ENCODE results near the gene ATP6V1G2. TPM values are rescaled to one million over a fixed set of nuclear protein-coding genes. Genes with fewer than 3 reads are reported as not detected.

ATP6V1G2 gene
- total RNA-seq, 1 donor from 2014 or later: 0.52 TPM

DNA sequence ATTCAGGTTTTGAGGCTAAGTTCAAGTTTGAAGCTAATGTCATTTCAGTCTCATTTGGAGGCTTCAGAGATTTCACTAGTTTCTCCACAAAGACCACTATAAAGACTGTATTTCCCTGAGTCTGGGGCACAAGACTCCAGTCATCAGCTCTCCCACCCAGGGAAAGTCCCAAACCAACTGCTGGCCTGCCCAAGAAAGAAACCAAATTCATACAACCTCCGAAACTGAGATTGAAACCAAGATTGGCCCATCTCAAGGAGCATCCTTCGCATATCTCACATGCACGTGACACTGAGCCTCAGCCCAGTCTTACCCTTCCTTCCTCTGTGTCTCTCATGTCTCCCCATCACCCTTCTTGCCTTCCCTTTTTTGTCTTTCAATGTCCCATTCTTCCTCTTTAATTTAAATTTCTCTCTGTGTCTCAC, 22.1 kb upstream of the ATP6V1G2 start:
- no peak for TF ChIP-seq CTCF (conservative IDR thresholded peaks at IDR 0.05; ENCODE audit: low read depth, low read length)
- H3K4me3 ChIP-seq (ENCODE audit: low read depth, low read length): no peak overlapping the region

DNA sequence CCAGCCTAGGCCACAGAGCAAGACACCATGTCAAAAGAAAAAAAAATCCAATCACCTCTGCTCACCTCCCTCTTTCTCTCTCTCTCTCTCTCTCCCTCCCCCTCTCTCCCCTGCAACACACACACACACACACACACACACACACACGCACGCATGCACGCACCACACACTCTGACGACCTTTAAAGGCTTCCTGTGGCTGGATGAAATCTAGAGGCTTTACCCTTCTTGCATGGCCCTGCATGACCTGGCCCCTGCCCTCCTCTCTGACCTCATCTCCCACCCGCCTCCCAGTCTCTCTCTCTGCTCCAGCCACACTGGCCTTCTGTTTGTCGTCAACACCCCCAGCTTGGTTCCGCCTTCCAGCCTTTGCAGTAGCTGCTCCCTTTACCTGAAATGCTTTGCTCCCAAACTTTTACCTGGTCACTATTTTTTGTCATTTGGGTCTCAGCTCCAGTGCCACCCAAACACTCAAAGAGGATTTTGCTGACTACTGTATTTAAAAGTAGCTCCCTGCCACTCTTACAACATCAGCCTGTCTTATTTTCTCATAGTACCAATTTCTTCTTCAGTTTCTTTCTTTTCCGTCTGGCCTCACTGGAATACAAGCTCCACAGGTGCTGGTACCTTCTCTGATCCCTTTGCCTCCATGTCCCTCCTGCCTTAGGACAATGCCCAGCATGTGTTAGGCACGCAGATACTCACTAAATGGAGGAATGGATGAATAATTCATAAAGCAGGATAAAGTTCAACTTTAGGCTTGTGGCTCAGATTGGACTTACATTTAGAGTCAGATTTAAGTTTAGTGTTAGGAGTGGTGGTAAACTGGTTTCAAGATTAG, 21.3 kb upstream of the ATP6V1G2 start:
- no peak for DNase-seq (ENCODE audit: low read depth)
- no peak overlapping the region for H3K4me3 ChIP-seq (ENCODE audit: low read depth, low read length)
- TF ChIP-seq CTCF (conservative IDR thresholded peaks at IDR 0.05; ENCODE audit: low read depth, low read length): no peak

More for the DNA sequence above, 22.1 kb upstream of the ATP6V1G2 start:
- DNase-seq (ENCODE audit: low read depth): no peak

DNA sequence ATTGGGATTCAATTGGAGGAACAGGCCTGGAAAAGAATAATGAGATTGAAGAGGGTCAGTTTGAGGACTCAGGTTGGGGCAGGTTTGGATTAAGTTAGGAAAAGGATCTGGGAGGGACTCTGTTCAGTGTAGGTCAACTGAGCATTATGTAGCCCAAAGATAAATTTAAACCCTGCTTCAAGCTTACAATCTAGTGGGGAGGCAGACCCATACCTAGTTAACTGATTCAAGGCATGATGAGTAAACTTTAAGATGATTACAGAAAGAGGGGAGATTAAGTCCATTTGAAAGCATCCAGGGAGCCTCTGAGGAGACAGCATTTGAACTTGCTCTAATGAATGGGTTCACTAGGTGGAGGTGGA, 14.3 kb upstream of the ATP6V1G2 start:
- DNase-seq (ENCODE audit: low read depth): no peak
- no peak overlapping the region for H3K4me3 ChIP-seq (ENCODE audit: low read depth, low read length)
- no peak for TF ChIP-seq CTCF (conservative IDR thresholded peaks at IDR 0.05; ENCODE audit: low read depth, low read length)

DNA sequence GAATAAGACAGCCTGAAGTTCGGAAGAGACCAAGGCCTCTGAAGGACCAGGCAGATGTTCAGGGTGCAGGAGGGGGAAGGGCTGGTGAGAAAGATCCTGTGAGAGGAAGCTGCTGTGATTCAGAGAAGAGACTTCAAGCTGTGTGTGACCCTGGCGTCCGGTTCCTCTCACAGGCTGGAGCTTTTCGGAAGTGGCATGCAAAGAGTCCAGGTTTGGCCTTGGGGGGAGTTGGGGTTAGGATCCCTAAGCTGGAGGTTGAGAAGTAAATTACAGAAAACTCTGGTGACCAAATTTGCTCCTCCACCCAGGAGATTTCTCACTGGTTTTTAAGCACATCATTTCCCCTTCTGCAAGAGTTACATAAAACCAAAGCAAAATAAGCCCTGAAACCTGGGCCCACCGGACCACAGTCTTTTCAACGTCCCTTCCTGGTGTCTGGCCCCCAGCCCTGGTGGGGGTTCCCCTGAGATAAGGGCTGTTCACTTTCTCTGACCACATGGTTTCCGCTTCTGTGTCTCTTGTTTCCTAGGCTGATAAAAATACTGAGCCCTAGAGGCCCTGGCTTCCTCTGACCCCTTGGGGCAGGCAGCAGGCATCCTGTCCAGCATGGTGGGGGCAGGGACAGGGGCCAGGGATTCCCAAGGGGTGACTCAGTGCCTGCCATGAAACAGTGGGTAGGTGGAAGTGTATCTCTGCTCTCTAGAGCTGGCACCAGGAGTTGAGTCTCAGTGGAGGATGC, 13.7 kb upstream of the ATP6V1G2 start:
- no peak for DNase-seq (ENCODE audit: low read depth)

DNA sequence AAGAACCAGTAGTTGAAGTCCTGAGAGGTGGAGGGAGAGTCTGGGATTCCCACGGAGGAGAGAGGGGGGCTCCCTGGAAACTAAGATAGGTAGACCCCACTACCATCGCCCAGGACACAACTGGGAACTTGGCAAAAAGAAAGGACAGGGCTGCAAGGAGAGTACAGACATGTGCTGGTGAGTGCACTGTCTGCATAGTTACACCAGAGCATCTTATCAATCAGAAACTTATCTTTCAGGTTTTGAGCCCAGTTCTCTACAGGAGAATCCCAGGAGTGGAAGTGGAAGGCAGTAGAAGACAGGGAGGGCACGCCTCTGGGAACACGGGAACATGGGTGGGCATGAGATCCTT, 13.2 kb upstream of the ATP6V1G2 start:
- H3K4me3 ChIP-seq (ENCODE audit: low read depth, low read length): no peak overlapping the region
- no peak for DNase-seq (ENCODE audit: low read depth)
- no peak for TF ChIP-seq CTCF (conservative IDR thresholded peaks at IDR 0.05; ENCODE audit: low read depth, low read length)

More for the DNA sequence above, 13.7 kb upstream of the ATP6V1G2 start:
- no peak overlapping the region for H3K4me3 ChIP-seq (ENCODE audit: low read depth, low read length)
- TF ChIP-seq CTCF (conservative IDR thresholded peaks at IDR 0.05; ENCODE audit: low read depth, low read length): peak; percentile 7

DNA sequence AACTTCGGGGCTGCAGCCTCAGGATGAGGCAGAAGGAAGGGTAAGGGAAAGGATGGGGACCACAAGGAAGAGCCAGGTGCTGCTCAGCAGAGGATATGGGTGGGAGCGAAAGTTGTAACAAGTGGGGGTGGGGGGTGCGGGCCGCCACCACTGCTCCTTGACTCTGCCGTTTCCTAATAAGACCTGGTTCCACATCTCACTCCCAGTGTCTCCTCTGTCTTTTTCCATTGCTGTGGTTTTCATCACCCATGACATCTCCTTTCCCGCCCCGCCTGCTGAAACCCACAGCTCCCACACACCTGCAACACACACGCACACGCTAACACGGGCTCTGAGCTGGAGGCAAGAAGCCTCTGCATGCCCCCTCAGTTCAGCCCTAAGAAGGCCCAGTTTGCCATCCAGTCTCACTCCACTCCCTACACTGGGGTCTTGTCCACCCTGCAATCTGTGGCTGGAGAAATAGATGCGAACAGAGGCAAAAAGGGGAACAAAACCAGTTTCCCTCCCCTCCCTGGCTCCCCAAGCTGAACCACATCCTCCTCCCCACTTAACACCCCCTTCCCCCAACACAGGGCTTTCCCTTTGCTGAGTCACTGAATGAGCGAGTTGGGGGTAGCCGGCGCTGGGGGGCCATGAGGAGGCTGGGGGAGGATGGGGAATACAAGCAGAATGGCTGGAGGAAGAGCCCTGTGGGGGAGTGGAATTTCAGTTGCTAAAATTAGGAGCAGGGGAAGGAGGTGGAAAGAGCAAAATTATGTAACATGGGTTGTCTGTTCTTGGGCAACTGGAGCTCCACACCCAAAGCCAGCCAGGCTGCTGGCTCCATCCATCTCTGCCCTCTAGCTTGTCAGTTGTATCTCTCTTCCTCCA, 12.5 kb upstream of the ATP6V1G2 start:
- H3K4me3 ChIP-seq (ENCODE audit: low read depth, low read length): no peak overlapping the region
- no peak for TF ChIP-seq CTCF (conservative IDR thresholded peaks at IDR 0.05; ENCODE audit: low read depth, low read length)
- no peak for DNase-seq (ENCODE audit: low read depth)

All from epithelial cell of proximal tubule (primary cell).